ENCODE data around the gene NFKBIE. TPM values are rescaled to one million over a fixed set of nuclear protein-coding genes. Genes with fewer than 3 reads are reported as not detected.

Gene NFKBIE
- total RNA-seq, 1 donor from 2014 or later, result 6.3 TPM

DNA sequence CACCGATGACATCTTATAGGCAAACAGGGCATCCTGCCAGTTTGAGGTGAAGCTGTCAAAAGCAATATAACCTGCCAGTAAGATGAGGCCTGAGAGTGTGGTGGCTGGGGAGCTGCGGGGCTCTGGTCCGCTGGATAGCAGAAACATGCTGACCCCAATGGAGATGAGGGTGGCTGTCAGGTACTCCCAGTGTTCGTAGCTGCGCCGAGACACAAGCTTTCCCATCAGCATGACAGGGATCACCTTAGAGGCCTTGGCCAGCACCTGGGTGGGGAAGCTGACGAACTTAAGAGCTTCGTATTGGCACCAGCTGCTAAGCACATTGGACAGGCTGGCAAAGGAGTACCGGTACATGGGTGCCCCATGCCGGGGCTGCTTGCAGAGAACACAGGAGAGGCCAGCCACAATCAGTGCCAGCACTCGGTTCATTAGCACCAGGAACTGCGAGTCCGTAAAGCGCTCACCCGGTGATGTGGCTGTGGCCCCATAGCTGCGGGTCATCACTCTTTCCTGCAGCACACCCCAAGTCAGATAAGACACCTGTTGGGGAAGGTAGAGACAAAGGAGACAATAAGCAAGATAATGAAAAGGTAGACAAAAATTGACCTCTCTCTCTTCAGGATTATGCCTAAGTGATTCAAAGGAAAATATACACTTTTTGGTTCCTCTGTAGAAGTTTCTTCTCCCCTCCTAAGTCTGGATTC lies 10.1 kb downstream of the NFKBIE start:
- peak overlapping the region in 1 of 3 donors; percentile 2 for H3K4me3 ChIP-seq (ENCODE audit: low read length in 3 of 3)
- H3K36me3 ChIP-seq (ENCODE audit: control insufficient read depth in 3 of 3, insufficient read depth in 3 of 3, low read length in 3 of 3), result peaks cover 52 to 61% (median 56%) of the 10 kb centered on the region in 3 donors
- peaks cover 24 to 43% (median 25%) of the 10 kb centered on the region in 3 donors for H3K4me1 ChIP-seq (ENCODE audit: control insufficient read depth in 3 of 3, insufficient read depth in 3 of 3, low read length in 3 of 3)
- H3K27me3 ChIP-seq (ENCODE audit: control insufficient read depth in 3 of 3, insufficient read depth in 3 of 3, low read length in 3 of 3), result no peaks in the 10 kb centered on the region
- H3K9ac ChIP-seq (ENCODE audit: low read depth in 1 of 3, low read length in 3 of 3), result no peak overlapping the region
- H3K9me3 ChIP-seq (ENCODE audit: control insufficient read depth in 3 of 3, low read length in 3 of 3), result no peaks in the 10 kb centered on the region
- H3K27ac ChIP-seq (ENCODE audit: low read depth, low read length), result no peak overlapping the region

DNA sequence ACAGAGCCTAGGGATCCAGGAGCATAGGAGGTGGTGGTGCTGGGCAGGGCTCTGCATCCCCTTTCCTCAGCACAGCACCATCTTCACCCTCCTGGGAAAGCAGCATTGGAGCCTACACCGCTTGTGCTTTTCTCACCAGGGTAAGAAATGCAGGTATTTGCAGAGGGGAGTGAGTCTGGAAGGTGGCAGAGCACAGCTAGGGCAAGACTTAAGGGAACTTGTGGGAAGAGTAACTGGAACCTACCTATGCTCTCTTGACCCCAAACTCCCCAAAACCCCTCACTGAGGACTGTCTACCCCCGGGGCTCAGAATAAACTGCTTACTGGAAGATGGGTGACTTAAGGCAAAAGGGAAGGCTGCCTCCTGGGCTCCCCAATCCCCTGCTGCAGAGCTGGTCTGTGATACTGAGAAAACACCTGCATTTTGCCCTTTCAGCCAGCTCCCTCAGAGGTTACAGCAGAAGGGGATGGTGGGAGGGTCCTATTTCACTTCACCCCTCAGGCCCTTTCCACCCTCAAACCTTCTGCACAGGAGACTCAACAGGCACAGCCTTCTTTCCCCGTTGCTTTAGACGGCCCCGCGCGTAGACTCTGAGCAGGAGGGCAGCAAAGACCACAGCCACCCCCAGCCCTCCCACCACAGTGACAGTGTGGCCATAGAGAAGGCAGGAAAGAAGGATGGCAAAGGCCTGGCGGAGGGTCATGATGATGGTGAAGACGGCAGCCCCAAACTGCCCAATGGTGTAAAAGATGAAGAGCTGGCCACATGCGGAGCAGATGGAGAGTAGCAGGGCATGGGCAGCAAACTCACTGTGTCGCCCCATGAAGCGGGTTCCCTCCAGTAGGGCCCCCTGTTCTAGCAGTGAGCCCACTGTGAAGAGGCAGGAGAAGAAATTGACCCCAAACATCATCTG lies 10.9 kb downstream of the NFKBIE start:
- Histone ChIP-seq H3K9ac (ENCODE audit: low read depth in 1 of 3, low read length in 3 of 3) (no peak overlapping the region), H3K27me3 (ENCODE audit: control insufficient read depth in 3 of 3, insufficient read depth in 3 of 3, low read length in 3 of 3) (no peaks in the 10 kb centered on the region), H3K27ac (ENCODE audit: low read depth, low read length) (no peak overlapping the region), H3K9me3 (ENCODE audit: control insufficient read depth in 3 of 3, low read length in 3 of 3) (no peaks in the 10 kb centered on the region), H3K4me3 (ENCODE audit: low read length in 3 of 3) (no peak overlapping the region), H3K36me3 (ENCODE audit: control insufficient read depth in 3 of 3, insufficient read depth in 3 of 3, low read length in 3 of 3) (peaks cover 56 to 62% (median 59%) of the 10 kb centered on the region in 3 donors), H3K4me1 (ENCODE audit: control insufficient read depth in 3 of 3, insufficient read depth in 3 of 3, low read length in 3 of 3) (peaks cover 24 to 51% (median 27%) of the 10 kb centered on the region in 3 donors)

DNA sequence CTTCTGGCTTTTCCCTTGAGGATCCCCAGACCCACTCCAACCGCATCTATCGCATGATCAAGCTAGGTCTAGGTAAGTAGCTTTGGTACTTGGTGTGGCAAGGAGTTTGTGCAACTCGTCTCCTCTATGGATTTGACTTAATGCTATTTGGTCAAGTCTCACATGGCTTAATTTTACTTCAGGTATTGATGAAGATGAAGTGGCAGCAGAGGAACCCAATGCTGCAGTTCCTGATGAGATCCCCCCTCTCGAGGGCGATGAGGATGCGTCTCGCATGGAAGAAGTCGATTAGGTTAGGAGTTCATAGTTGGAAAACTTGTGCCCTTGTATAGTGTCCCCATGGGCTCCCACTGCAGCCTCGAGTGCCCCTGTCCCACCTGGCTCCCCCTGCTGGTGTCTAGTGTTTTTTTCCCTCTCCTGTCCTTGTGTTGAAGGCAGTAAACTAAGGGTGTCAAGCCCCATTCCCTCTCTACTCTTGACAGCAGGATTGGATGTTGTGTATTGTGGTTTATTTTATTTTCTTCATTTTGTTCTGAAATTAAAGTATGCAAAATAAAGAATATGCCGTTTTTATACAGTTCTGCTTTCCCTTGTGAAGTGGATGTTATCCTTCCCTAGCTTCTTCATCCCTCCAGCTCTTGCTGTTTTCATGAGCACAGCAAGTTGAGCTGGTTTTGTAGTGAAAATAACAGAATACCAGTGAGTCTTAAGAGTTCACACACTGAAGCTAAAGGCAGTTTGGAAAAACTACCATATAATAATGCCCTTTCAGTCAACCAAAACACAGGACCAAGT lies 11.8 kb downstream of the NFKBIE start:
- no peak overlapping the region for H3K4me3 ChIP-seq (ENCODE audit: low read length in 3 of 3)
- peaks cover 33 to 61% (median 36%) of the 10 kb centered on the region in 3 donors for H3K4me1 ChIP-seq (ENCODE audit: control insufficient read depth in 3 of 3, insufficient read depth in 3 of 3, low read length in 3 of 3)
- no peaks in the 10 kb centered on the region for H3K27me3 ChIP-seq (ENCODE audit: control insufficient read depth in 3 of 3, insufficient read depth in 3 of 3, low read length in 3 of 3)
- no peak overlapping the region for H3K27ac ChIP-seq (ENCODE audit: low read depth, low read length)
- H3K36me3 ChIP-seq (ENCODE audit: control insufficient read depth in 3 of 3, insufficient read depth in 3 of 3, low read length in 3 of 3), result peaks cover 58 to 71% (median 64%) of the 10 kb centered on the region in 3 donors
- no peak overlapping the region for H3K9ac ChIP-seq (ENCODE audit: low read depth in 1 of 3, low read length in 3 of 3)
- H3K9me3 ChIP-seq (ENCODE audit: control insufficient read depth in 3 of 3, low read length in 3 of 3), result no peaks in the 10 kb centered on the region

DNA sequence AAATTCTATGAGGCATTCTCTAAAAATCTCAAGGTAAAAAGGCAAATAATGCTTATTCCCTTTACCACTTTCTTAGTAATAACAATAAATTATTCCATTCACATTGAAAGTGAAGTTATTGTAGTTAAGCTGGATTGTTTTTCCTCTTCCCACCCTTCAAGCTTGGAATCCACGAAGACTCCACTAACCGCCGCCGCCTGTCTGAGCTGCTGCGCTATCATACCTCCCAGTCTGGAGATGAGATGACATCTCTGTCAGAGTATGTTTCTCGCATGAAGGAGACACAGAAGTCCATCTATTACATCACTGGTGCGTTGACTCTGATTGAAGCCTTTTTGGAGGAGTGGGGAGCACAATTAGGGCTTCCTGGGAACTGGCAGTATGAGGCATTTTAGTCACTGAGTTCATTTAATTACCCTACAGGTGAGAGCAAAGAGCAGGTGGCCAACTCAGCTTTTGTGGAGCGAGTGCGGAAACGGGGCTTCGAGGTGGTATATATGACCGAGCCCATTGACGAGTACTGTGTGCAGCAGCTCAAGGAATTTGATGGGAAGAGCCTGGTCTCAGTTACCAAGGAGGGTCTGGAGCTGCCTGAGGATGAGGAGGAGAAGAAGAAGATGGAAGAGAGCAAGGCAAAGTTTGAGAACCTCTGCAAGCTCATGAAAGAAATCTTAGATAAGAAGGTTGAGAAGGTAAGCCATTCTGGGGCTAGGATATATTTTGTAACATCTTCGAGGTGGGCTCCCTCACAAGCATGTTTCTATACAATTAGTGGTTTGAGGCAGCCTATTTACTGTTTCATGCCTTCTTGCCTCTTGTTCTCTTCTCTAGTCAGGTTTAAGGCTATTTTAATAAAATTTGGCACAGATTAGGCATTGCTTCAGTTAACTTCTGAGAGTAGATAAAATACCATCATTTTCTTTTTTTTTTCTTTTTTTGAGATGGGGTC lies 13.5 kb downstream of the NFKBIE start:
- no peaks in the 10 kb centered on the region for H3K9me3 ChIP-seq (ENCODE audit: control insufficient read depth in 3 of 3, low read length in 3 of 3)
- no peak overlapping the region for H3K4me3 ChIP-seq (ENCODE audit: low read length in 3 of 3)
- H3K27me3 ChIP-seq (ENCODE audit: control insufficient read depth in 3 of 3, insufficient read depth in 3 of 3, low read length in 3 of 3), result no peaks in the 10 kb centered on the region
- H3K36me3 ChIP-seq (ENCODE audit: control insufficient read depth in 3 of 3, insufficient read depth in 3 of 3, low read length in 3 of 3), result peaks cover 62 to 71% (median 64%) of the 10 kb centered on the region in 3 donors
- H3K27ac ChIP-seq (ENCODE audit: low read depth, low read length), result no peak overlapping the region
- H3K9ac ChIP-seq (ENCODE audit: low read depth in 1 of 3, low read length in 3 of 3), result no peak overlapping the region
- H3K4me1 ChIP-seq (ENCODE audit: control insufficient read depth in 3 of 3, insufficient read depth in 3 of 3, low read length in 3 of 3), result peaks cover 29 to 65% (median 34%) of the 10 kb centered on the region in 3 donors

GRCh38 chr6:44250718-44251123 lies 14.6 kb downstream of the NFKBIE start:
- Histone ChIP-seq H3K9ac (ENCODE audit: low read depth in 1 of 3, low read length in 3 of 3) (no peak overlapping the region), H3K9me3 (ENCODE audit: control insufficient read depth in 3 of 3, low read length in 3 of 3) (no peaks in the 10 kb centered on the region), H3K36me3 (ENCODE audit: control insufficient read depth in 3 of 3, insufficient read depth in 3 of 3, low read length in 3 of 3) (peaks cover 60 to 69% (median 64%) of the 10 kb centered on the region in 3 donors), H3K27ac (ENCODE audit: low read depth, low read length) (no peak overlapping the region), H3K4me3 (ENCODE audit: low read length in 3 of 3) (no peak overlapping the region), H3K4me1 (ENCODE audit: control insufficient read depth in 3 of 3, insufficient read depth in 3 of 3, low read length in 3 of 3) (peaks cover 20 to 58% (median 26%) of the 10 kb centered on the region in 3 donors), H3K27me3 (ENCODE audit: control insufficient read depth in 3 of 3, insufficient read depth in 3 of 3, low read length in 3 of 3) (no peaks in the 10 kb centered on the region)

GRCh38 chr6:44250067-44250717 lies 15.2 kb downstream of the NFKBIE start:
- Histone ChIP-seq H3K4me1 (ENCODE audit: control insufficient read depth in 3 of 3, insufficient read depth in 3 of 3, low read length in 3 of 3) (peaks cover 25 to 59% (median 32%) of the 10 kb centered on the region in 3 donors), H3K27ac (ENCODE audit: low read depth, low read length) (no peak overlapping the region), H3K27me3 (ENCODE audit: control insufficient read depth in 3 of 3, insufficient read depth in 3 of 3, low read length in 3 of 3) (no peaks in the 10 kb centered on the region), H3K9me3 (ENCODE audit: control insufficient read depth in 3 of 3, low read length in 3 of 3) (no peaks in the 10 kb centered on the region), H3K36me3 (ENCODE audit: control insufficient read depth in 3 of 3, insufficient read depth in 3 of 3, low read length in 3 of 3) (peaks cover 55 to 64% (median 63%) of the 10 kb centered on the region in 3 donors), H3K9ac (ENCODE audit: low read depth in 1 of 3, low read length in 3 of 3) (no peak overlapping the region), H3K4me3 (ENCODE audit: low read length in 3 of 3) (no peak overlapping the region)

DNA sequence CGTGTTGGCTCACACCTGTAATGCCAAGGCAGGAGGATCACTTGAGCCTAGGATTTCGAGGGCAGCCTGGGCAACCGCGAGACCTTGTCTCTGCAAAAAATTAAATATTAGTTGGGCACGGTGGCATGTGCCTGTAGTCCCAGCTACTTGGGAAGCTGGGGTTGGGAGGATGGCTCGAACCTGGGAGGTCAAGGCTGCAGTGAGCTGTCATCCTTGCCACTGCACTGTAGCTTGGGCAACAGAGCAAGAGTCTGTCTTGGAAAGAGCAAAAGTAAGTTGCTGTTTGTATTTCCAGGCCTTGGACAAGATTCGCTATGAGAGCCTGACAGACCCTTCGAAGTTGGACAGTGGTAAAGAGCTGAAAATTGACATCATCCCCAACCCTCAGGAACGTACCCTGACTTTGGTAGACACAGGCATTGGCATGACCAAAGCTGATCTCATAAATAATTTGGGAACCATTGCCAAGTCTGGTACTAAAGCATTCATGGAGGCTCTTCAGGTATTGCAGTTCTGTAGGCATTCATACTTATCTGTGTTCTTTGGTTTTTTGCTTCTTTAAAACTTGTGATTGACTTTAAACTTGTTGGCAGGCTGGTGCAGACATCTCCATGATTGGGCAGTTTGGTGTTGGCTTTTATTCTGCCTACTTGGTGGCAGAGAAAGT lies 16.1 kb downstream of the NFKBIE start:
- Histone ChIP-seq H3K36me3 (ENCODE audit: control insufficient read depth in 3 of 3, insufficient read depth in 3 of 3, low read length in 3 of 3) (peaks cover 45 to 55% (median 53%) of the 10 kb centered on the region in 3 donors), H3K9me3 (ENCODE audit: control insufficient read depth in 3 of 3, low read length in 3 of 3) (no peaks in the 10 kb centered on the region), H3K4me3 (ENCODE audit: low read length in 3 of 3) (peak overlapping the region; percentile 24 to 100 (median 86)), H3K27ac (ENCODE audit: low read depth, low read length) (peak overlapping the region; percentile 99), H3K4me1 (ENCODE audit: control insufficient read depth in 3 of 3, insufficient read depth in 3 of 3, low read length in 3 of 3) (peaks cover 22 to 53% (median 32%) of the 10 kb centered on the region in 3 donors), H3K9ac (ENCODE audit: low read depth in 1 of 3, low read length in 3 of 3) (peak overlapping the region in 1 of 3 donors; percentile 4), H3K27me3 (ENCODE audit: control insufficient read depth in 3 of 3, insufficient read depth in 3 of 3, low read length in 3 of 3) (no peaks in the 10 kb centered on the region)

GRCh38 chr6:44248579-44248978 lies 16.8 kb downstream of the NFKBIE start:
- Histone ChIP-seq H3K9me3 (ENCODE audit: control insufficient read depth in 3 of 3, low read length in 3 of 3) (no peaks in the 10 kb centered on the region), H3K9ac (ENCODE audit: low read depth in 1 of 3, low read length in 3 of 3) (peak overlapping the region in 2 of 3 donors; percentile 4 to 93), H3K36me3 (ENCODE audit: control insufficient read depth in 3 of 3, insufficient read depth in 3 of 3, low read length in 3 of 3) (peaks cover 43 to 48% (median 47%) of the 10 kb centered on the region in 3 donors), H3K4me1 (ENCODE audit: control insufficient read depth in 3 of 3, insufficient read depth in 3 of 3, low read length in 3 of 3) (peaks cover 22 to 51% (median 32%) of the 10 kb centered on the region in 3 donors), H3K27me3 (ENCODE audit: control insufficient read depth in 3 of 3, insufficient read depth in 3 of 3, low read length in 3 of 3) (no peaks in the 10 kb centered on the region), H3K27ac (ENCODE audit: low read depth, low read length) (peak overlapping the region; percentile 99), H3K4me3 (ENCODE audit: low read length in 3 of 3) (peak overlapping the region; percentile 24 to 100 (median 86))
